Ovary (tissue), 3 donors: ENCODE measurements around the gene RGS16.

Experiments used
- CTCF ChIP-seq, 3 donors: fragments of 450-650 bp in 2 of 3; fragments of 200-600 bp in 1 of 3; IDR thresholded peaks; one replicate each; pipeline versions ENCODE4 v1.5.1 to v1.8.0; 2016 to 2022; ENCODE audit warnings: antibody characterized with exemption in 3 of 3, mild to moderate bottlenecking in 1 of 3
- EP300 ChIP-seq: sonication (generic); formaldehyde crosslinking; IDR thresholded peaks from one replicate; pipeline ENCODE4 v1.6.1; 2017; ENCODE audit warnings: antibody characterized with exemption
- POLR2A ChIP-seq: fragments of 450-650 bp; IDR thresholded peaks from one replicate; pipeline ENCODE4 v1.6.1; 2017; ENCODE audit warnings: antibody characterized with exemption, mild to moderate bottlenecking, moderate library complexity
- donor health status: DM: no; HTN: no; CAD: no.

GRCh38 chr1:182625719-182626504 is 21.7 kb upstream of the RGS16 start:
- TF ChIP-seq CTCF (IDR thresholded peaks at IDR 0.05): no peak
- no peak for TF ChIP-seq POLR2A
- no peak for TF ChIP-seq EP300
